HUES64 (cell line): Measurements from ENCODE around the gene LYZL1.
"Not testable (repeated sequence)": the region's sequence is repeated elsewhere in the genome, so short reads cannot be mapped to it uniquely, and the experiment has no call there.

ENCODE experiments used
- H3K27ac ChIP-seq: 2 replicates; pipeline ENCODE4 v1.7.0; 2013; ENCODE audit warnings: low read depth, low read length, inconsistent platforms
- H3K27me3 ChIP-seq: 2 replicates; pipeline ENCODE4 v1.6.1; 2013; ENCODE audit warnings: mild to moderate bottlenecking, low read length; ENCODE audit not compliant: insufficient read depth
- H3K36me3 ChIP-seq: 2 replicates; pipeline ENCODE4 v1.6.1; 2013; ENCODE audit warnings: mild to moderate bottlenecking, low read length; ENCODE audit not compliant: insufficient read depth
- H3K4me1 ChIP-seq: 2 replicates; pipeline ENCODE4 v1.6.1; 2013; ENCODE audit warnings: mild to moderate bottlenecking, low read length, moderate library complexity; ENCODE audit not compliant: insufficient read depth
- H3K4me3 ChIP-seq: 2 replicates; pipeline ENCODE4 v1.5.1; 2013; ENCODE audit warnings: mild to moderate bottlenecking, low read length, moderate library complexity
- H3K9ac ChIP-seq: 2 replicates; pipeline ENCODE4 v1.6.1; 2013; ENCODE audit warnings: mild to moderate bottlenecking, low read depth, low read length
- H3K9me3 ChIP-seq: 2 replicates; pipeline ENCODE4 v1.6.1; 2013; ENCODE audit warnings: low read depth, low read length; ENCODE audit not compliant: insufficient read depth
- WGBS: fragments of 150-250, 120-280 bp; methylation state at CpG from one replicate; pipeline ENCODE4 v1.1.7; 2013; ENCODE audit warnings: missing lambda C conversion rate; 5-methylcytosine and 5-hydroxymethylcytosine counted together

Gene LYZL1

DNA sequence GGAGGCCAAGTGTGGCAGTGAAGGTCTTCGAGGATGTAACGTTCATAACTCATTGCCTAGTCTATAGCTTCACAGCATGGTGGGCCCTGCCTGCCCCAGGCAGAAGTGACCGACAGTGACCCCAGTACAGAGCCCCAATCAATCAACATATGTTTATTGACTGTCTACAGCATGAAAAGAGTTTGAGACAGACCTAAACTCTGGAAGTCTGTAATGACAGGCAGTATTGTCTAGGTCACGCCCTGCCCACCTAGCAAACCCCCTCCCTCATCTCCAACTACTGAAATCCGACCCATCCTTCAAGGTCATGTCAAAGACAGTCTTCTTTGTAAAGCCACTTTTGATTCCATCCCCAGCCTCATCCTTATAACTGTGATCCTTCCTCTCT is 43.9 kb downstream of the LYZL1 start:
- H3K4me3 ChIP-seq: no peak overlapping the region
- no peaks in the 10 kb centered on the region for H3K36me3 ChIP-seq
- H3K27ac ChIP-seq: no peak overlapping the region
- H3K9ac ChIP-seq: no peak overlapping the region
- peaks cover 2% of the 10 kb centered on the region; the same call in 1 of the 2 replicates for H3K9me3 ChIP-seq
- 73% methylated on average over 5 of the region's 5 CpGs for WGBS
- H3K27me3 ChIP-seq: no peaks in the 10 kb centered on the region
- no peaks in the 10 kb centered on the region for H3K4me1 ChIP-seq

DNA sequence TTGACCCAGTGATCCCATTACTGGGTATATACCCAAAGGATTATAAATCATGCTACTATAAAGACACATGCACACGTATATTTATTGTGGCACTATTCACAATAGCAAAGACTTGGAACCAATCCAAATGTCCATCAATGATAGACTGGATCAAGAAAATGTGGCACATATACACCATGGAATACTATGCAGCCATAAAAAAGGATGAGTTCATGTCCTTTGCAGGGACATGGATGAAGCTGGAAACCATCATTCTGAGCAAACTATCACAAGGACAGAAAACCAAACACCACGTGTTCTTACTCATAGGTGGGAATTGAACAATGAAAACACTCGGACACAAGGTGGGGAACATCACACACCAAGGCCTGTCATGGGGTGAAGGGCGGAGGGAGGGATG is 48.7 kb downstream of the LYZL1 start:
- H3K9me3 ChIP-seq, H3K36me3 ChIP-seq, H3K27ac ChIP-seq, H3K4me1 ChIP-seq, H3K27me3 ChIP-seq, H3K9ac ChIP-seq, H3K4me3 ChIP-seq: not testable (repeated sequence)
- WGBS: 93% methylated on average over 3 of the region's 4 CpGs

DNA sequence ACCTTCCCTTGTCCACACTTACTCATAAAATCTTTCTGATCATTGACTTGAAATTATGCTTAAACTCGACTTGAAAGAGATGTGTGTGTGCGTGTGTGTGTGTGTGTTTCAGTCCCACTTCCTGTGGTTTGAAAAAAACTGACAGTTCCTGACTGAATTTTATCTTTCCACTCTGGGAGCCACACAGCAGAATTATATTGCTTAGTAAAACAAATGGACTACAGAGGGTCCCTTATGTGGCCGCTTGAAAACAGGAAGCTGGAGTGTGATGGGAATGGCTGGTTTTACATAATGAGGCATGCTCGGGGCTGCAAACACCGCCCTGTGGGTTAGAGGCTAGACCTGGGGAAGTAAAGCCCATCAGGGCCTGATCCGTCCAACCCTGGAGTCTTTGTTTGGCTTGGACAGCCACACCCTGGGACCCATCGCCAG is 54.8 kb downstream of the LYZL1 start:
- Histone ChIP-seq H3K9me3 (peaks cover 13% of the 10 kb centered on the region; the same call in 1 of the 2 replicates), H3K4me1 (peaks cover 15% of the 10 kb centered on the region), H3K9ac (no peak overlapping the region), H3K36me3 (no peaks in the 10 kb centered on the region), H3K27me3 (no peaks in the 10 kb centered on the region), H3K27ac (peak overlapping the region; percentile 83; the same call in 1 of the 2 replicates), H3K4me3 (no peak overlapping the region)
- 81% methylated on average over 7 of the region's 7 CpGs for WGBS

DNA sequence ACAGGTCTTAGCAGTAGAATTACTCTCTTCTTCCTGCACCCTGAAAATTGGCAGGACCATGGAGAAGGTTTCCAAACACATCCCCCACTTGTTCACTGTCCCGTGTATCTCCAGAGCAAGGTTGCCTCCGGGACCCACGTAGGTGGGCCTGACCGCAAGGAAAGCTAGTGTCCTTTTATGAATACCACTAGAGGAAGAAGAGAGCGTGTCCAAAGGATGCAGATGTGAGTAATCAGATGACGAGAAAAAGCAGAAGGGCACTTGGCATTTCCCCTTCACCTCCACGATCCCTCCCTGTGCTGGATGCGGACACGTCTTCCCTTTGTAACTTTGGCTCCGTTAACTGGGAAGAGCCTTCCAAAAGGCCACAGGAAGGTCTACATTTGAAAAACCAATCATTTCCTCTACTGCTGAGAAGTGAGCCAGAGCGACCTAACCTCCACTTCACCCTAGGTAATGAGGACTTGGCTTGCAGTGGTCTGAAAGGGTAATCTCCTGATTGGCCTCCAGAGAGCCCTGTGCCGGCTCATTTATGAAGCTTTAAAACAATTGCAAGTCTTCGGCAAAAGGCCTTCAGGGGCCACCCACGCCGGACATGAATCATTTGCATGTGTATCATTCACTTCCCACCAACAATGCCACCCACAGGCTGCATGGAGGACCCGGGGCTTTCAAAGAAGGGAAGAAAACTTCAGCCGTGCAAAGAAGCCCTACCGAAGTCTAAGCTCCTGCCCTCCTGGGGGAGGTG is 55.4 kb downstream of the LYZL1 start:
- 50% methylated on average over 18 of the region's 18 CpGs for WGBS
- Histone ChIP-seq H3K36me3 (no peaks in the 10 kb centered on the region), H3K4me1 (peaks cover 15% of the 10 kb centered on the region), H3K9ac (no peak overlapping the region), H3K27me3 (no peaks in the 10 kb centered on the region), H3K9me3 (peaks cover 13% of the 10 kb centered on the region; the same call in 1 of the 2 replicates), H3K27ac (peak overlapping the region; percentile 83; the same call in 1 of the 2 replicates), H3K4me3 (no peak overlapping the region)

DNA sequence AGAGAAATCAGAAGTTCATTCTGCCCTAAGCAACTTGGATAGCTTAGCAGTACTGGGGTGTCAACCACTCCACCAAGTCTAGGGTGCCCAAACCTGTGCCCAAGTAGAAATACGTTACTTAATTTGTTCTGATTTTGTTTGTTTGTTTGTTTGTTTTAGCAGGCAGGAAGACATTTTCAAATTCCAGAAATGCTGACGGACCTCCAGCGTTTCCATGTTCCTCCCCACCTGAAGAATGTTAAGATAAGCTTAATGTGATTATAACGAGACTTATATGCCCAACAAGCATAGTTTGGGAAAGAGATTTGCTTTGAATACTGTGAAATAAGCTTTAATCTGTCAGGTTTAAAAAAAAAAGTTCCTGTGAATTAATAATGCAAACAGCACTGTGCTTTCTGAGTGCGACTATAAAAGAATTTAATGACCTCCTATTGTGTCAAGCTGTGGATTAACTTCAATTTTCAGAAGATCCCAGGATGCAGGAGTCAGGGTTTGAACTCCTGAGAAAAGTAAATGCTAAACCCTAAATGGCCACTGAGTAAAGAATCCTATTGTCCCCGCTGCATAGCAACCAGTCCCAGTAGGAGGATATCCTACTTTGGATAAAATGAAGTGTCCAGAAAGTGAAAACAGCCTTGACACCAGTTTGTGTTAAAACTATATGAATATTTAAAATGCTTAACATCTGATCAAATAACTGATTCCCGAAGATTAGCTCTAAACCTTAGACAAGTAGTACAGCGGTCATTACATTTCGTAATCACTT is 56.5 kb downstream of the LYZL1 start:
- H3K27ac ChIP-seq: peak overlapping the region; percentile 83
- H3K9me3 ChIP-seq: peaks cover 13% of the 10 kb centered on the region; the same call in 1 of the 2 replicates
- peaks cover 15% of the 10 kb centered on the region for H3K4me1 ChIP-seq
- 81% methylated on average over 9 of the region's 9 CpGs for WGBS
- no peaks in the 10 kb centered on the region for H3K27me3 ChIP-seq
- no peaks in the 10 kb centered on the region for H3K36me3 ChIP-seq
- peak overlapping the region; percentile 35; the same call in 1 of the 2 replicates for H3K9ac ChIP-seq
- no peak overlapping the region for H3K4me3 ChIP-seq

DNA sequence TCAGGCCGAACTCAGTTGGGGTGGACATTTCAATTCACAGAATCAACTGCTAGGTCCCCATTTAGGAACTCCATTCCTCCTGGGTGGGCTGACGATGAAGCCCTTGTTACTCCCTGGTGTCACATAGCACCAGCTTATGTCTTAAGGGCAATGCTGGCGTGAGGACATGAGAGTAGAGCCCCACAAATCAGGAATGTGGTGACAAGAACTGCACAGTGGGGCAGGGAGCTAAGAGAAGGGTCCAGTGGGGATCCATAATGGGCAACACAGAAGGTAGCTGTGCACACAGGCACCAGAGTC is 57.0 kb downstream of the LYZL1 start:
- Histone ChIP-seq H3K36me3 (no peaks in the 10 kb centered on the region), H3K9ac (no peak overlapping the region), H3K9me3 (peaks cover 13% of the 10 kb centered on the region; the same call in 1 of the 2 replicates), H3K4me3 (no peak overlapping the region), H3K27ac (peak overlapping the region; percentile 83; the same call in 1 of the 2 replicates), H3K4me1 (peaks cover 15% of the 10 kb centered on the region), H3K27me3 (no peaks in the 10 kb centered on the region)
- WGBS: 95% methylated on average over 3 of the region's 3 CpGs

DNA sequence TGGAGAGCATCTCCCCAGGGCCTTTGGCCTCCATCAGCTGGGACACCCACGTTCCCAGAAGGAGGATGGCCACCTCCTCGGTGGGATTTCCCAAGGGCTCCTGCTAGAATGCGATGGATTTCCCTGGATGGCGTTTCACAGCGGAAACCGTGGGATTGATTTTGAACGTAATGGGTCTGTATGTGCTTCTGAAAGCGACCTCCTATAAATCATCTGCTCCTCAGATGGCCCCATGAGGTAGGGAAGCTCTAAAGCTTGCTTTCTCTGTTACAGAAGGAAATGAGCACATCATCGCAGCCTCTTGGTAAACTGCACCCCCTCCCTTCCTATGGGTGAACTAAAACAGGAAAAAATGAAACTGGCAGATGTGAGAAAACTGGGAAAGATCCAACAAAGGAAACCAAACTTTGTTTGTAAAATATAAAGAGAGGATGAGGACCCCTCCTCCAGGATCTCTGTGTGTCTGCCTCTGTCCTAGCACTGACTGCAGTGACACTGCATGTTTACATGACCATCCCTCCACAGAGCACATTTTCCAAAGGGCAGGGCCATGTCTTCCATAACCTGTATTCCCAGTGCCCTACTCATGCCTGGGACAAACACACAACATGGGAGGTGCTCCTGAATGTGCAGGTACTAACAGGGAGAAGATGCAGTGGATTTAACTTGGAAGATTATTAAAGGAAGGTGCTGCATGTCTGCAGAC is 57.6 kb downstream of the LYZL1 start:
- Histone ChIP-seq H3K36me3 (no peaks in the 10 kb centered on the region), H3K27ac (no peak overlapping the region; the same call in 1 of the 2 replicates)
- WGBS: 98% methylated on average over 9 of the region's 9 CpGs

DNA sequence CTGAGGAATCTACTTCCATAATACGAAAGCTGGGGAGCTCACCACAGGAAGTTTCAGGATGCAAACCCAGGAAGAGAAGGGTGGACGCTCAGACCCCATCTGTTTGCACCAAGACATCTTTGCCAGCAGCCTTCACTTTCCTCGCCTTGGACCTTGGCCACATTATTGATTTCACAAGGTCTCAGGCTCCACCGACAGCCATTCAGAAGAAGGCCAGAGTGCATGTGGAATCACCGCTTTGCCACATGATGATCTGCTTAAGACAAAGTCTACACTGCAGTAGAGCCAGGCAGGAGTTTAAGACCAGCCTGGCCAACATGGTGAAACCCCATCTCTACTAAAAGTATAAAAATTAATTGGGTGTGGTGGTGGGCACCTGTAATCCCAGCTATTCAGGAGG is 60.0 kb downstream of the LYZL1 start:
- WGBS: 96% methylated on average over 5 of the region's 5 CpGs
- Histone ChIP-seq H3K36me3 (no peaks in the 10 kb centered on the region), H3K27me3 (no peaks in the 10 kb centered on the region; the same call in 1 of the 2 replicates), H3K9ac (no peak overlapping the region), H3K9me3 (no peaks in the 10 kb centered on the region), H3K4me1 (peaks cover 15% of the 10 kb centered on the region), H3K27ac (no peak overlapping the region), H3K4me3 (no peak overlapping the region)

More for the DNA sequence above, 57.6 kb downstream of the LYZL1 start:
- Histone ChIP-seq H3K4me1 (peaks cover 15% of the 10 kb centered on the region), H3K4me3 (no peak overlapping the region), H3K9ac (no peak overlapping the region), H3K9me3 (peaks cover 13% of the 10 kb centered on the region; the same call in 1 of the 2 replicates), H3K27me3 (no peaks in the 10 kb centered on the region)

DNA sequence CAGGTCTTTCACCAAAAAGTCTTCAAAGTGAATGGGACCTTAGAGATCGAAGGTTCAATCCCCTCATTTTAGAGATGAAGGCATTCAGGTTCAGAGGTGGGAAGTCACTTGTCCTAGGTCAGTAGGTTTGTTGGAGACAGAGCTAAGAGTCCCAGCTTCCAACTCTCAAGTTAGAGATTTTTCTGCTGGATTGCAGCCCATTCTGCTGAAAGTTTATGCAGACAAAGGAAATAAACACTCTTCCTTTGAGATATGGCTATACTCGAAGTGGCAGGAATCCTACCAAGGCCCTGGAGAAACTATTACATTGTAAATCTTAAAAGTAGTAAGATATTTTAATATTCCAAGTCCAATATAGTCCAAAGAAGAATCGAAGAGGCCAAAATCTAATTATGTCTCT is 64.4 kb downstream of the LYZL1 start:
- H3K36me3 ChIP-seq: no peaks in the 10 kb centered on the region
- 100% methylated on average over 2 of the region's 3 CpGs for WGBS
- H3K9me3 ChIP-seq: no peaks in the 10 kb centered on the region
- no peak overlapping the region for H3K27ac ChIP-seq
- H3K9ac ChIP-seq: no peak overlapping the region
- H3K4me3 ChIP-seq: no peak overlapping the region
- H3K27me3 ChIP-seq: no peaks in the 10 kb centered on the region; the same call in 1 of the 2 replicates
- H3K4me1 ChIP-seq: no peaks in the 10 kb centered on the region

DNA sequence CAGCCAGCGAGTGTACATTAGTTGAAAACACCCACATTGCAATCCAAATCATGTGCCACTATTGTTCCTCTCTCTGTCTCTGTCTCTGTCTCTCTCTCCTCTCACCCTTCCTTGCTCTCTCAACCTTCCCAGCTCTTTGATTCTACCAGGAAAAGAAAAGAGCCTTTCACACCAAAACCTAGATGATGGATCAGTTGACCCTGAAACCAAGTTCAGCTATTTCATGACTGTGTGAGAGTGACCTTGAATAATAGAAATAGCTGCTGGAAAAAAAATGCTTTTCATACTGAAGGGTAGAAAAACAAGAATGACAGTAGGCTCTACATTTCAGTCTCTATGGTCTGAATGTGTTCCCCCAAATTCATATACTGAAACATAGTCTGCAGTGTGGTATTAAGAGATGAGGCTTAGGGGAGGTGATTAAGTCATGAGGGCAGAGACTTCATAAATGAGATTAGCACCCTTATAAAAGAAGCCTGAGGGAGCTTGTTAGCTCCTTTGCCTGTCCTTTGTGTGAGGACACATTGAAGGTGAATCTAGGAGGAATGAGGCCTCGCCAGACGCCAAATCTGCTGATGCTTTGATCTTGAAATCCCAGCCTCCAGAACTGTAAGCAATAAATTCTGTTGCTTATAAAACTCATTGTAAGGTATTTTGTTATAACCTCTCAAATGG is 65.2 kb downstream of the LYZL1 start:
- no peak overlapping the region for H3K4me3 ChIP-seq
- H3K9ac ChIP-seq: no peak overlapping the region
- no peak overlapping the region for H3K27ac ChIP-seq
- H3K4me1 ChIP-seq: no peaks in the 10 kb centered on the region
- H3K36me3 ChIP-seq: no peaks in the 10 kb centered on the region
- no peaks in the 10 kb centered on the region; the same call in 1 of the 2 replicates for H3K27me3 ChIP-seq
- 84% methylated on average over 3 of the region's 3 CpGs for WGBS
- H3K9me3 ChIP-seq: no peaks in the 10 kb centered on the region
